HG03432 (cell line): Measurements from ENCODE around the gene NXN.
"Not testable (repeated sequence)": the region's sequence is repeated elsewhere in the genome, so short reads cannot be mapped to it uniquely, and the experiment has no call there.

Source experiments
- ATAC-seq: cut with Tn5 transposase; IDR thresholded peaks from one replicate; pipeline ENCODE4 v1.9.1; 2021; ENCODE audit warnings: mild to moderate bottlenecking, moderate library complexity; ENCODE audit not compliant: unreplicated experiment

NXN gene

GRCh38 chr17:804541-805435 lies 174.8 kb downstream of the NXN start:
- ATAC-seq, result no peak

GRCh38 chr17:802901-803881 lies 176.4 kb downstream of the NXN start:
- ATAC-seq, result no peak

GRCh38 chr17:802481-802880 lies 177.1 kb downstream of the NXN start:
- no peak for ATAC-seq

GRCh38 chr17:801660-802059 lies 177.9 kb downstream of the NXN start:
- ATAC-seq, result no peak

- no peak for ATAC-seq
Measured at GRCh38 chr17:800446-801242, 178.9 kb downstream of the NXN start.

GRCh38 chr17:799261-799660 lies 180.3 kb downstream of the NXN start:
- no peak for ATAC-seq

GRCh38 chr17:798246-798645 lies 181.3 kb downstream of the NXN start:
- no peak for ATAC-seq

GRCh38 chr17:797236-797840 lies 182.2 kb downstream of the NXN start:
- no peak for ATAC-seq

GRCh38 chr17:796609-797008 lies 183.0 kb downstream of the NXN start:
- ATAC-seq, result no peak

GRCh38 chr17:795721-796120 lies 183.9 kb downstream of the NXN start:
- no peak for ATAC-seq

GRCh38 chr17:795276-795675 lies 184.3 kb downstream of the NXN start:
- no peak for ATAC-seq

GRCh38 chr17:794876-795275 lies 184.7 kb downstream of the NXN start:
- ATAC-seq, result no peak

GRCh38 chr17:792277-792676 lies 187.3 kb downstream of the NXN start:
- no peak for ATAC-seq

- no peak for ATAC-seq
Measured at GRCh38 chr17:791829-792228, 187.7 kb downstream of the NXN start.

- not testable (repeated sequence) for ATAC-seq
Measured at GRCh38 chr17:790874-791247, 188.7 kb downstream of the NXN start.

GRCh38 chr17:789931-790873 lies 189.4 kb downstream of the NXN start:
- not testable (repeated sequence) for ATAC-seq

- ATAC-seq, result no peak
Measured at GRCh38 chr17:789160-789840, 190.3 kb downstream of the NXN start.

- no peak for ATAC-seq
Measured at GRCh38 chr17:788551-788950, 191.0 kb downstream of the NXN start.
